ENCODE measurements around the gene CYLD. TPM values are rescaled to one million over a fixed set of nuclear protein-coding genes. Genes with fewer than 3 reads are reported as not detected.

Gene CYLD
- total and polyA plus RNA-seq, 3 donors from 2014 or later = 37.4 to 89.3 (median 48.4) TPM

GRCh38 chr16:50842013-50842505, 100.2 kb downstream of the CYLD start:
- Histone ChIP-seq H3K36me3 (ENCODE audit: low read depth, missing control alignments) (no peaks in the 10 kb centered on the region), H3K4me3 (no peak overlapping the region), H3K9me3 (no peaks in the 10 kb centered on the region), H3K4me1 (peaks cover 3% of the 10 kb centered on the region), H3K27me3 (no peaks in the 10 kb centered on the region), H3K27ac (no peak overlapping the region)
- WGBS, 2 donors = 74 to 79% methylated on average over 13 to 17 of the region's 17 CpGs
- intact Hi-C loops (cut with DNase I; ENCODE audit: low total_unique reads) = no loop called here
- no peak for DNase-seq
- TF ChIP-seq POLR2A (IDR thresholded peaks at IDR 0.05) (no peak), CTCF (IDR thresholded peaks at IDR 0.05) (no peak)

DNA sequence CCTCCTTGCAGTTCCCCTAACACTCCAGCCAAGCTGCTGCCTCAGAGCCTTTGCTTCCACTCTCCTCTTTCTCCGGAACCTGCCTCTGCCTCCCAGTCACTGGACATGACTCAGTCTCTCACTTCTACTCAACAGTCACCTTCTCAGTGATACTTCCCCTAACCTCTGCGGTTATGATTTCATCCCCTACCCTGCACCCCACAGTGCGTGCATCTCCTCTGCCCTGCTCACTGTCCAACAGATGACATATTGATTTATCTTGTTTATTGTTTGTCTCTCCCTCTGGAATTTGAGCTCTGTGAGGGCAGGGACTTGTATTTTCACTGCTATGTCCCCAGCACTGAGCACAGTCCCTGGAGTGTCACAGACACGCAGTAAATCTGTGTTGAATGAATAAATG, 100.7 kb downstream of the CYLD start:
- Histone ChIP-seq H3K9me3 (no peaks in the 10 kb centered on the region), H3K27me3 (no peaks in the 10 kb centered on the region), H3K4me3 (no peak overlapping the region), H3K4me1 (peaks cover 3% of the 10 kb centered on the region), H3K27ac (no peak overlapping the region), H3K36me3 (ENCODE audit: low read depth, missing control alignments) (no peaks in the 10 kb centered on the region)
- WGBS, 2 donors = 67 to 86% methylated on average over 4 of the region's 4 CpGs
- intact Hi-C loops (cut with DNase I; ENCODE audit: low total_unique reads) = no loop called here
- TF ChIP-seq POLR2A (IDR thresholded peaks at IDR 0.05) = no peak
- TF ChIP-seq CTCF (IDR thresholded peaks at IDR 0.05) = no peak
- DNase-seq = no peak

DNA sequence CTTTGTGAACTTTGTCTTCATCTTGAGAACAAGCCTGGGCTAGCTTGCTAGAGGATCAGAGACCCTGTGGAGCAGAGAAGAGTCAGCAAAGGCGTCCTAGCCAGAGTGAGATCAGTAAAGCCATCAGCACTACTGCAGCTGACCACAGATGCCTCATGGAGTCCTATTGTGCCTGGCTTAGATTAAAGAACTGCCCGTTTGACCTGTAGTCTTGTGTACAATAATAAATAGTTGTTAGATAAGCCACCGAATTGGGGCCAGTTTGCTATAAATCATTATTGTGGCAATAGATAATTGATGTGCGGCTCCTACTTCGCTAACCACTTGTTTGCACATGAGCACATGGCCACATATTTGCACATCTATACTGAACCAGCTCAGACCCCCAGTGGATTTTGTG, 103.0 kb downstream of the CYLD start:
- 60 to 61% methylated on average over 5 of the region's 5 CpGs for WGBS, 2 donors
- H3K9me3 ChIP-seq = no peaks in the 10 kb centered on the region
- H3K4me1 ChIP-seq = peaks cover 3% of the 10 kb centered on the region
- H3K4me3 ChIP-seq = no peak overlapping the region
- no peak for DNase-seq
- no peaks in the 10 kb centered on the region for H3K27me3 ChIP-seq
- H3K36me3 ChIP-seq (ENCODE audit: low read depth, missing control alignments) = no peaks in the 10 kb centered on the region
- TF ChIP-seq POLR2A (IDR thresholded peaks at IDR 0.05) (no peak), CTCF (IDR thresholded peaks at IDR 0.05) (no peak)
- intact Hi-C loops (cut with DNase I; ENCODE audit: low total_unique reads) = no loop called here
- no peak overlapping the region for H3K27ac ChIP-seq

DNA sequence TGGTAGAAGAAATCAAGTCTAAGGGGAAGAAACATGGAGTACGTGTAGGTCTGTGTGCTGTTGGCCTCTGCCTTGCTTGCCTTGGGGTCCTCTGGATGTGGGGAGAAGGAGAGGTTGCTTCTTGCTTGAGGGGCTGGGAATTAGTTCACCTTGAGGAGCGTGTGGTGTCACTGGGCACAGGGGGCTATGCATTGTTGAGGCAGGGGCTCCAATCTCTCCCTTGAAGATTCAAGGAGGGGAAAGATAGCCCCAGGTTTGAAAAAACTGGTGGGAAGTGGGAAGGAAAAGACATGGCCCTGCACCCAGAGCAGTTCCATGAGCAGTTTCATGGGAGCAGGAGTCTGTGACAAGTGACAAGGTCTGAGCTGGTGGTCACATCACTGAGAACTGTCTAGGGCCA, 103.4 kb downstream of the CYLD start:
- Histone ChIP-seq H3K4me1 (peaks cover 3% of the 10 kb centered on the region), H3K27me3 (no peaks in the 10 kb centered on the region), H3K4me3 (no peak overlapping the region), H3K27ac (no peak overlapping the region), H3K36me3 (ENCODE audit: low read depth, missing control alignments) (no peaks in the 10 kb centered on the region), H3K9me3 (no peaks in the 10 kb centered on the region)
- TF ChIP-seq POLR2A (IDR thresholded peaks at IDR 0.05) = no peak
- no peak for TF ChIP-seq CTCF (IDR thresholded peaks at IDR 0.05)
- 85 to 86% methylated on average over 2 of the region's 2 CpGs for WGBS, 2 donors
- intact Hi-C loops (cut with DNase I; ENCODE audit: low total_unique reads) = no loop called here
- no peak for DNase-seq

GRCh38 chr16:50846511-50846910, 104.6 kb downstream of the CYLD start:
- H3K27me3 ChIP-seq = no peaks in the 10 kb centered on the region
- no peak for DNase-seq

More at GRCh38 chr16:50846511-50846910, 104.6 kb downstream of the CYLD start:
- TF ChIP-seq CTCF (IDR thresholded peaks at IDR 0.05) (no peak), POLR2A (IDR thresholded peaks at IDR 0.05) (no peak)
- Histone ChIP-seq H3K36me3 (ENCODE audit: low read depth, missing control alignments) (no peaks in the 10 kb centered on the region), H3K4me3 (no peak overlapping the region), H3K27ac (no peak overlapping the region), H3K9me3 (no peaks in the 10 kb centered on the region), H3K4me1 (no peaks in the 10 kb centered on the region)
- 88 to 97% methylated on average over 2 of the region's 2 CpGs for WGBS, 2 donors
- intact Hi-C loops (cut with DNase I; ENCODE audit: low total_unique reads) = no loop called here
